ENCODE measurements around the gene ANO8. TPM values are rescaled to one million over a fixed set of nuclear protein-coding genes. Genes with fewer than 3 reads are reported as not detected.
A peak's percentile ranks its signal among the peaks of the same experiment; 100 is the strongest.

Gene ANO8
- total and polyA plus RNA-seq, 11 donors: 4.8 to 11.0 (median 7.9) TPM

GRCh38 chr19:17346109-17346671 lies 11.5 kb upstream of the ANO8 start:
- ATAC-seq: peak; percentile 51 to 79 (median 72)

GRCh38 chr19:17341845-17342244 lies 7.2 kb upstream of the ANO8 start:
- DNase-seq (no peak), ATAC-seq (no peak)
- Histone ChIP-seq H3K27ac (no peak overlapping the region), H3K9me3 (no peaks in the 10 kb centered on the region), H3K27me3 (no peaks in the 10 kb centered on the region), H3K4me1 (peaks cover 0 to 24% (median 14%) of the 10 kb centered on the region in 12 donors), H3K36me3 (peaks cover 0 to 22% (median 8%) of the 10 kb centered on the region in 9 donors), H3K4me3 (no peak overlapping the region)
- WGBS, 4 donors: 79 to 87% (median 86%) methylated on average over 7 of the region's 7 CpGs
- TF ChIP-seq, protein P1, sequence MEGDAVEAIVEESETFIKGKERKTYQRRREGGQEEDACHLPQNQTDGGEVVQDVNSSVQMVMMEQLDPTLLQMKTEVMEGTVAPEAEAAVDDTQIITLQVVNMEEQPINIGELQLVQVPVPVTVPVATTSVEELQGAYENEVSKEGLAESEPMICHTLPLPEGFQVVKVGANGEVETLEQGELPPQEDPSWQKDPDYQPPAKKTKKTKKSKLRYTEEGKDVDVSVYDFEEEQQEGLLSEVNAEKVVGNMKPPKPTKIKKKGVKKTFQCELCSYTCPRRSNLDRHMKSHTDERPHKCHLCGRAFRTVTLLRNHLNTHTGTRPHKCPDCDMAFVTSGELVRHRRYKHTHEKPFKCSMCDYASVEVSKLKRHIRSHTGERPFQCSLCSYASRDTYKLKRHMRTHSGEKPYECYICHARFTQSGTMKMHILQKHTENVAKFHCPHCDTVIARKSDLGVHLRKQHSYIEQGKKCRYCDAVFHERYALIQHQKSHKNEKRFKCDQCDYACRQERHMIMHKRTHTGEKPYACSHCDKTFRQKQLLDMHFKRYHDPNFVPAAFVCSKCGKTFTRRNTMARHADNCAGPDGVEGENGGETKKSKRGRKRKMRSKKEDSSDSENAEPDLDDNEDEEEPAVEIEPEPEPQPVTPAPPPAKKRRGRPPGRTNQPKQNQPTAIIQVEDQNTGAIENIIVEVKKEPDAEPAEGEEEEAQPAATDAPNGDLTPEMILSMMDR (IDR thresholded peaks at IDR 0.05): no peak
- intact Hi-C loops (cut with DNase I): loop anchor here in 3 of 10 donors (5.0 to 10.0 kb wide), 3 partner anchors 45 to 513 kb away; partner anchors contain the start of genes NXNL1 (in 1 of the 3) and RPL18A (in 1 of the 3)

More at GRCh38 chr19:17346109-17346671, 11.5 kb upstream of the ANO8 start:
- no peak overlapping the region for H3K4me3 ChIP-seq
- WGBS, 4 donors: 12 to 17% (median 14%) methylated on average over 24 of the region's 24 CpGs
- peak; percentile 70 to 88 (median 75) for DNase-seq
- H3K27ac ChIP-seq: peak overlapping the region in 10 of 12 donors; percentile 23 to 84 (median 68)
- no peaks in the 10 kb centered on the region for H3K27me3 ChIP-seq
- H3K4me1 ChIP-seq: peaks cover 0 to 45% (median 30%) of the 10 kb centered on the region in 12 donors
- no peaks in the 10 kb centered on the region for H3K9me3 ChIP-seq
- no peak for TF ChIP-seq POLR2A (IDR thresholded peaks at IDR 0.05)
- TF ChIP-seq, protein P1 (IDR thresholded peaks at IDR 0.05): peak; percentile 88 to 97 (median 96)
- intact Hi-C loops (cut with DNase I): loop anchor here in 9 of 10 donors (1.0 to 10.0 kb wide), 10 partner anchors 39 to 509 kb away; partner anchors contain the start of genes NXNL1 (in 3 of the 9) and RPL18A (in 1 of the 9)
- H3K36me3 ChIP-seq: peaks cover 0 to 13% (median 5%) of the 10 kb centered on the region in 9 donors

- no peak for TF ChIP-seq POLR2A (IDR thresholded peaks at IDR 0.05)
- TF ChIP-seq, protein P1 (IDR thresholded peaks at IDR 0.05): no peak
- Histone ChIP-seq H3K4me3 (no peak overlapping the region), H3K27me3 (no peaks in the 10 kb centered on the region), H3K27ac (no peak overlapping the region), H3K4me1 (peaks cover 0 to 20% (median 12%) of the 10 kb centered on the region in 12 donors), H3K9me3 (no peaks in the 10 kb centered on the region), H3K36me3 (peaks cover 0 to 22% (median 8%) of the 10 kb centered on the region in 9 donors)
- ATAC-seq (no peak), DNase-seq (no peak)
- WGBS, 4 donors: 91 to 96% (median 93%) methylated on average over 6 to 15 of the region's 15 CpGs
- intact Hi-C loops (cut with DNase I): loop anchor here in 3 of 10 donors (5.0 to 10.0 kb wide), 3 partner anchors 44 to 513 kb away; partner anchors contain the start of genes NXNL1 (in 1 of the 3) and RPL18A (in 1 of the 3)
These were observed 6.7 kb upstream of the ANO8 start for GRCh38 chr19:17341386-17341785.

GRCh38 chr19:17340871-17341357 lies 6.3 kb upstream of the ANO8 start:
- H3K27me3 ChIP-seq: no peaks in the 10 kb centered on the region
- no peak for ATAC-seq
- peaks cover 0 to 22% (median 8%) of the 10 kb centered on the region in 9 donors for H3K36me3 ChIP-seq
- no peak for TF ChIP-seq POLR2A (IDR thresholded peaks at IDR 0.05)
- TF ChIP-seq, protein P1 (IDR thresholded peaks at IDR 0.05): no peak
- intact Hi-C loops (cut with DNase I): loop anchor here in 3 of 10 donors (5.0 to 10.0 kb wide), 3 partner anchors 44 to 514 kb away; partner anchors contain the start of genes NXNL1 (in 1 of the 3) and RPL18A (in 1 of the 3)
- no peak for DNase-seq
- H3K4me1 ChIP-seq: peaks cover 0 to 19% (median 11%) of the 10 kb centered on the region in 12 donors
- no peak overlapping the region for H3K27ac ChIP-seq
- H3K4me3 ChIP-seq: no peak overlapping the region
- WGBS, 4 donors: 76 to 88% (median 81%) methylated on average over 10 to 17 of the region's 17 CpGs
- H3K9me3 ChIP-seq: no peaks in the 10 kb centered on the region
